ENCODE results near the gene RMC1.

GRCh38 chr18:23538001-23538400 lies 34.7 kb downstream of the RMC1 start:
- TF ChIP-seq CTCF (conservative IDR thresholded peaks at IDR 0.05 in 1 of 2, IDR thresholded peaks at IDR 0.05 in 1 of 2; ENCODE audit: extremely low read depth in 1 of 2, insufficient read depth in 1 of 2, low read depth in 1 of 2, low read length in 2 of 2) = no peak
- TF ChIP-seq EZH2 (IDR thresholded peaks at IDR 0.05; ENCODE audit: borderline replicate concordance, low read length) = no peak
